Natural killer cell (primary cell): Measurements from ENCODE around the gene MERTK. TPM values are rescaled to one million over a fixed set of nuclear protein-coding genes. Genes with fewer than 3 reads are reported as not detected.
"Not testable (repeated sequence)": the region's sequence is repeated elsewhere in the genome, so short reads cannot be mapped to it uniquely, and the experiment has no call there.

Experiments used
- ATAC-seq, 3 donors: fragments of 150-1000 bp in 2 of 3; fragments of 200-7000 bp in 1 of 3; cut with Tn5 transposase; 1 replicate in 1 of 3; 2 replicates in 2 of 3; pipeline ENCODE4 v1.10.0; 2021; ENCODE audit warnings: mild to moderate bottlenecking in 2 of 3, moderate library complexity in 2 of 3
- DNase-seq, 2 donors: peaks; one replicate each; pipeline versions ENCODE4 v3.0.0 to v3.0.0-alpha.2; 2013 to 2021; ENCODE audit warnings: mixed read lengths in 1 of 2
- H3K27ac ChIP-seq: one replicate; pipeline ENCODE4 v1.5.1; 2013; ENCODE audit warnings: mild to moderate bottlenecking, low read length
- H3K27me3 ChIP-seq: one replicate; pipeline ENCODE4 v1.6.1; 2013; ENCODE audit warnings: low read length; ENCODE audit not compliant: control insufficient read depth, insufficient read depth
- H3K36me3 ChIP-seq: one replicate; pipeline ENCODE4 v1.6.1; 2013; ENCODE audit warnings: low read length; ENCODE audit not compliant: control insufficient read depth, insufficient read depth
- H3K4me1 ChIP-seq: one replicate; pipeline ENCODE4 v1.6.1; 2013; ENCODE audit warnings: low read length; ENCODE audit not compliant: control insufficient read depth, insufficient read depth
- H3K4me3 ChIP-seq: one replicate; pipeline ENCODE4 v1.5.1; 2013; ENCODE audit warnings: low read length
- H3K9me3 ChIP-seq: one replicate; pipeline ENCODE4 v1.6.1; 2013; ENCODE audit warnings: low read length; ENCODE audit not compliant: control insufficient read depth, insufficient read depth
- H3K27ac Mint-ChIP-seq, 2 donors: one replicate each; pipeline ENCODE4 v1.8.0; 2022; ENCODE audit warnings: mild to moderate bottlenecking in 2 of 2, mixed read lengths in 2 of 2, moderate library complexity in 1 of 2
- H3K27me3 Mint-ChIP-seq, 2 donors: one replicate each; pipeline ENCODE4 v1.8.0; 2022; ENCODE audit warnings: low read depth in 2 of 2, mixed read lengths in 2 of 2
- H3K36me3 Mint-ChIP-seq: one replicate; pipeline ENCODE4 v1.8.0; 2022; ENCODE audit warnings: mixed read lengths
- H3K4me1 Mint-ChIP-seq, 2 donors: one replicate each; pipeline ENCODE4 v1.8.0; 2022; ENCODE audit warnings: mixed read lengths in 2 of 2
- H3K4me3 Mint-ChIP-seq: one replicate; pipeline ENCODE4 v1.8.0; 2022; ENCODE audit warnings: mild to moderate bottlenecking, moderate library complexity, mixed read lengths
- H3K9me3 Mint-ChIP-seq, 2 donors: one replicate each; pipeline ENCODE4 v1.8.0; 2022; ENCODE audit warnings: mixed read lengths in 2 of 2
- WGBS: methylation state at CpG from one replicate; pipeline ENCODE4 v1.1.7; 2013; ENCODE audit warnings: missing lambda C conversion rate; ENCODE audit not compliant: insufficient coverage; 5-methylcytosine and 5-hydroxymethylcytosine counted together
- intact Hi-C: fragments of 100-400 bp; cut with micrococcal nuclease; formaldehyde crosslinking; loops from one replicate; pipeline ENCODE4 v1.14.2; 2022
- total RNA-seq, 4 donors: library from RNA; stranded (reverse); fragments of 120-200 nt in 1 of 4; gene quantifications; one replicate each; pipeline versions ENCODE4 v1.2.3 to v1.2.4, GENCODE V29; 2013 to 2022
- TF ChIP-seq, protein P1 (sequence below): fragments of 200-600 bp; IDR thresholded peaks from one replicate; pipeline ENCODE4 v1.8.0; 2022; ENCODE audit warnings: antibody characterized with exemption

The MERTK gene
- total RNA-seq, 3 donors from 2014 or later (not counting 1 experiment from before 2014, with no cell fraction given), result 0.38 to 1.2 (median 0.45) TPM

DNA sequence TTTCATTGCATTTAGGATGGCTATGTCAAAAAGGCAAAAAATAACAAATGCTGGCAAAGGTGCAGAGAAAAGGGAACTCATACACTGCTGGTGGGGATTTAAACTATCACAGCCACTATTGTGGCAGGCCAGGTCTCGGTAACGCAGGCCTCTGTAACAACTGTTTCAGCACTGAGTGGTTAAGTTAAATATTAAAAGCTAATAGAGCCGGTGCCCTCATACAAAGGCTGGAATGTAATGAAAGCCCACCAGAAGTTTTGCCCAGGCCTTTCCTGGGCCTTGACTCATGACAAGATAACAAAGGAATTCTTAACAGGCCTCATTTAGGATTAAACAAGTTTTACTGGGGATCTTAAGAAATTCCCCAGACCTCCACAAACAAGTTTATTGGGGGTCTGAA lies 10.7 kb downstream of the MERTK start:
- intact Hi-C loops, result no loop called here
- Histone ChIP-seq H3K4me1 (no peaks in the 10 kb centered on the region), H3K27me3 (no peaks in the 10 kb centered on the region), H3K27ac (no peak overlapping the region), H3K36me3 (no peaks in the 10 kb centered on the region), H3K4me3 (no peak overlapping the region), H3K9me3 (no peaks in the 10 kb centered on the region)
- Mint-ChIP-seq H3K4me3 (no peak overlapping the region), H3K4me1 (peaks cover 0 to 5% of the 10 kb centered on the region in 2 donors), H3K27ac (no peak overlapping the region), H3K9me3 (no peaks in the 10 kb centered on the region), H3K36me3 (no peaks in the 10 kb centered on the region), H3K27me3 (no peaks in the 10 kb centered on the region)
- ATAC-seq, result no peak
- DNase-seq, result no peak
- WGBS, result 98% methylated on average over 3 of the region's 3 CpGs
- TF ChIP-seq, protein P1, sequence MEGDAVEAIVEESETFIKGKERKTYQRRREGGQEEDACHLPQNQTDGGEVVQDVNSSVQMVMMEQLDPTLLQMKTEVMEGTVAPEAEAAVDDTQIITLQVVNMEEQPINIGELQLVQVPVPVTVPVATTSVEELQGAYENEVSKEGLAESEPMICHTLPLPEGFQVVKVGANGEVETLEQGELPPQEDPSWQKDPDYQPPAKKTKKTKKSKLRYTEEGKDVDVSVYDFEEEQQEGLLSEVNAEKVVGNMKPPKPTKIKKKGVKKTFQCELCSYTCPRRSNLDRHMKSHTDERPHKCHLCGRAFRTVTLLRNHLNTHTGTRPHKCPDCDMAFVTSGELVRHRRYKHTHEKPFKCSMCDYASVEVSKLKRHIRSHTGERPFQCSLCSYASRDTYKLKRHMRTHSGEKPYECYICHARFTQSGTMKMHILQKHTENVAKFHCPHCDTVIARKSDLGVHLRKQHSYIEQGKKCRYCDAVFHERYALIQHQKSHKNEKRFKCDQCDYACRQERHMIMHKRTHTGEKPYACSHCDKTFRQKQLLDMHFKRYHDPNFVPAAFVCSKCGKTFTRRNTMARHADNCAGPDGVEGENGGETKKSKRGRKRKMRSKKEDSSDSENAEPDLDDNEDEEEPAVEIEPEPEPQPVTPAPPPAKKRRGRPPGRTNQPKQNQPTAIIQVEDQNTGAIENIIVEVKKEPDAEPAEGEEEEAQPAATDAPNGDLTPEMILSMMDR, result no peak

GRCh38 chr2:111909997-111910396 lies 11.6 kb downstream of the MERTK start:
- H3K27ac Mint-ChIP-seq, intact Hi-C loops, H3K27ac ChIP-seq, H3K4me3 ChIP-seq, DNase-seq, H3K9me3 Mint-ChIP-seq, H3K36me3 ChIP-seq, H3K27me3 ChIP-seq, H3K4me1 Mint-ChIP-seq, H3K27me3 Mint-ChIP-seq, H3K9me3 ChIP-seq, H3K4me3 Mint-ChIP-seq, H3K4me1 ChIP-seq, H3K36me3 Mint-ChIP-seq, ATAC-seq: not testable (repeated sequence)
- 98% methylated on average over 4 of the region's 4 CpGs for WGBS

DNA sequence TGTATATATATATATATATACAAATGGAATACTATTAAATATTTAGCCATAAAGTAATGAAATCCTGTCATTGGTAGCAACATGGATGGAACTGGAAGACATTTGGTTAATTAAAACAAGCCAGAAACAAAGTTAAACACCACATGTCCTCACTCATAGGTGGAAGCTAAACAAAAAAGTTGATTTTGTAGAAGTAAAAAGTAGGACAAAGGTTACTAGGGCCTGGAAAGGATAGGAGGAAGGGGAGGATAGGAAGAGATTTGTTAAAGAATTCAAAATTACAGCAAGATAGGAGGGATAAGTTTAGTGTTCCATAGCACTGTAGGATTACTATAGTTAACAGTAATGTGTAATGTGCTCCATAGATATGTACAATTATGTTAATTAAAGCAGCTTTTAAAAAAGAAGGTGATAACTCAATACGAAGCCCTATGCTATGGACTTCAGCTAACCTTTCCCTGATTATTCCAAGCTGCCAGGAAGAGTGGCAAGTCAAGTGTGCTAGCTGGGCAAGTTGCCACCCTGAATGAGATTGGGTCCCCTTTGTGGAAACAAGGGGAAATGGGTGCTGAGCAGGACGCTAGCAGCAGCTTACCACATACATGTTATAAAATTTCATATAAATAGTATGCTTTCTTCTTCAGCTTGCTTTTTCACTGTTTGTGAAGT lies 12.3 kb downstream of the MERTK start:
- Histone ChIP-seq H3K27ac (no peak overlapping the region), H3K9me3 (no peaks in the 10 kb centered on the region), H3K36me3 (no peaks in the 10 kb centered on the region), H3K4me1 (no peaks in the 10 kb centered on the region), H3K27me3 (no peaks in the 10 kb centered on the region), H3K4me3 (no peak overlapping the region)
- TF ChIP-seq, protein P1, result no peak
- ATAC-seq (no peak), DNase-seq (no peak)
- intact Hi-C loops, result no loop called here
- Mint-ChIP-seq H3K9me3 (no peaks in the 10 kb centered on the region), H3K4me1 (peaks cover 0 to 5% of the 10 kb centered on the region in 2 donors), H3K27ac (no peak overlapping the region), H3K27me3 (no peaks in the 10 kb centered on the region), H3K36me3 (no peaks in the 10 kb centered on the region), H3K4me3 (no peak overlapping the region)
- WGBS, result 88% methylated on average over 1 of the region's 2 CpGs

DNA sequence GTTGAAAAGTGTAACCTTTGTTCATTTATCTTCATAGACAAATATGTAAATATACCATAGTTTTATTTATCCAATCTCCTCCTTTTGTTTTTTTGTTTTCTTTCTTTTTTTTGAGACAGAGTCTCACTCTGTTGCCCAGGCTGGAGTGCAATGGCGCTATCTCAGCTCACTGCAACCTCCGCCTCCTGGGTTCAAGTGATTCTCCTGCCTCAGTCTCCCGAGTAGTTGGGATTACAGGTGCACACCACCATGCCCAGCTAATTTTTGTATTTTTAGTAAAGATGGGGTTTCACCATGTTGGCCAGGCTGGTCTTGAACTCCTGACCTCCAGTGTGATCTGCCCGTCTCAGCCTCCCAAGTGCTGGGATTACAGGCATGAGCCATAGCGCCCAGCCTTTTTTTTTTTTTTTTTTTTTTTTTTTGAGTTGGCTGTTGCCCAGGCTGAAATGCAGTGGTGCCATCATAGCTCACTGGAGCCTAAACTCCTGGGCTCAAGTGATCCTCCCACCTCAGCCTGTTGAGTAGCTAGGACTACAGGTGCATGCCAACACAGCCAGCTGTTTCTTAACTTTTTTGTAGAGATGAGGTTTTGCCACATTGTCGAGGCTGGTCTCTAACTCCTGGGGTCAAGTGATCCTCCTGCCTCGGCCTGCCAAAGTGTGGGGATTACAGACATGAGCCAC lies 13.0 kb downstream of the MERTK start:
- ATAC-seq, H3K27ac Mint-ChIP-seq, H3K4me3 Mint-ChIP-seq, H3K27ac ChIP-seq, H3K4me1 ChIP-seq, H3K36me3 ChIP-seq, H3K4me1 Mint-ChIP-seq, intact Hi-C loops, H3K4me3 ChIP-seq, DNase-seq, H3K9me3 Mint-ChIP-seq, H3K36me3 Mint-ChIP-seq, H3K9me3 ChIP-seq, H3K27me3 Mint-ChIP-seq, H3K27me3 ChIP-seq: not testable (repeated sequence)
- 95% methylated on average over 6 of the region's 7 CpGs for WGBS
